H9 (cell line): ENCODE results near the gene ALDH3A2. TPM values are rescaled to one million over a fixed set of nuclear protein-coding genes. Genes with fewer than 3 reads are reported as not detected.

Source experiments
- DNase-seq: peaks from one replicate; pipeline ENCODE4 v3.0.0-alpha.2; 2017
- H2AFZ ChIP-seq: one replicate; pipeline ENCODE4 v1.6.1; 2013; ENCODE audit warnings: mild to moderate bottlenecking, low read length, control low read depth, moderate library complexity
- H2AK5ac ChIP-seq: 2 replicates; pipeline ENCODE4 v1.6.1; 2013; ENCODE audit warnings: low read length, control low read depth, mixed read lengths; ENCODE audit not compliant: insufficient read length
- H2BK120ac ChIP-seq: one replicate; pipeline ENCODE4 v1.6.1; 2013; ENCODE audit warnings: low read depth, mild to moderate bottlenecking, low read length, control low read depth, inconsistent platforms; ENCODE audit not compliant: poor library complexity, severe bottlenecking
- H2BK12ac ChIP-seq: 2 replicates; pipeline ENCODE4 v1.6.1; 2013; ENCODE audit warnings: low read length, control low read depth, mixed read lengths, low read depth; ENCODE audit not compliant: insufficient read length
- H2BK15ac ChIP-seq: 2 replicates; pipeline ENCODE4 v1.6.1; 2013; ENCODE audit warnings: low read depth, low read length, control low read depth
- H2BK20ac ChIP-seq: one replicate; pipeline ENCODE4 v1.6.1; 2013; ENCODE audit warnings: low read depth, mild to moderate bottlenecking, low read length, control low read depth, inconsistent platforms; ENCODE audit not compliant: poor library complexity, severe bottlenecking
- H2BK5ac ChIP-seq: 2 replicates; pipeline ENCODE4 v1.6.1; 2013; ENCODE audit warnings: low read length, control low read depth, mixed read lengths; ENCODE audit not compliant: insufficient read length
- H3K14ac ChIP-seq: 2 replicates; pipeline ENCODE4 v1.6.1; 2013; ENCODE audit warnings: low read length, control low read depth; ENCODE audit not compliant: insufficient read depth
- H3K18ac ChIP-seq: 2 replicates; pipeline ENCODE4 v1.6.1; 2013; ENCODE audit warnings: low read depth, mild to moderate bottlenecking, mixed read lengths, low read length, control low read depth; ENCODE audit not compliant: insufficient read length
- H3K23ac ChIP-seq: 2 replicates; pipeline ENCODE4 v1.6.1; 2013; ENCODE audit warnings: low read length, control low read depth, mixed read lengths, low read depth; ENCODE audit not compliant: insufficient read length
- H3K23me2 ChIP-seq: 2 replicates; pipeline ENCODE4 v1.6.1; 2013; ENCODE audit warnings: low read depth, mild to moderate bottlenecking, mixed read lengths, low read length, control low read depth; ENCODE audit not compliant: insufficient read length, poor library complexity, severe bottlenecking
- H3K27ac ChIP-seq: 2 replicates; pipeline ENCODE4 v1.5.1; 2013; ENCODE audit warnings: low read length, control low read depth, mixed read lengths, low read depth; ENCODE audit not compliant: insufficient read length
- H3K27me3 ChIP-seq: 2 replicates; pipeline ENCODE4 v1.6.1; 2013; ENCODE audit warnings: low read length, control low read depth, inconsistent platforms; ENCODE audit not compliant: insufficient read depth
- H3K4ac ChIP-seq: 2 replicates; pipeline ENCODE4 v1.6.1; 2013; ENCODE audit warnings: low read depth, mild to moderate bottlenecking, control low read depth, inconsistent platforms, low read length, moderate library complexity
- H3K4me1 ChIP-seq: 2 replicates; pipeline ENCODE4 v1.6.1; 2013; ENCODE audit warnings: low read length, control low read depth, inconsistent platforms; ENCODE audit not compliant: insufficient read depth
- H3K4me2 ChIP-seq: 2 replicates; pipeline ENCODE4 v1.6.1; 2013; ENCODE audit warnings: low read length, control low read depth, mixed read lengths; ENCODE audit not compliant: insufficient read length, insufficient read depth
- H3K56ac ChIP-seq: 2 replicates; pipeline ENCODE4 v1.6.1; 2013; ENCODE audit warnings: low read depth, mild to moderate bottlenecking, mixed read lengths, low read length, control low read depth; ENCODE audit not compliant: insufficient read length
- H3K79me1 ChIP-seq: 2 replicates; pipeline ENCODE4 v1.6.1; 2013; ENCODE audit warnings: low read depth, mild to moderate bottlenecking, moderate library complexity, low read length, control low read depth, inconsistent platforms; ENCODE audit not compliant: insufficient read depth, poor library complexity, severe bottlenecking
- H3K79me2 ChIP-seq: 2 replicates; pipeline ENCODE4 v1.6.1; 2013; ENCODE audit warnings: low read length, control low read depth, inconsistent platforms; ENCODE audit not compliant: insufficient read depth
- H3K9ac ChIP-seq: 2 replicates; pipeline ENCODE4 v1.6.1; 2013; ENCODE audit warnings: low read length, control low read depth, mixed read lengths; ENCODE audit not compliant: insufficient read length; ENCODE audit errors: extremely low read depth
- H3K9me3 ChIP-seq: one replicate; pipeline ENCODE4 v1.6.1; 2013; ENCODE audit warnings: low read depth, low read length, inconsistent platforms; ENCODE audit not compliant: control insufficient read depth
- H3T11ph ChIP-seq: one replicate; pipeline ENCODE4 v1.6.1; 2013; ENCODE audit warnings: mild to moderate bottlenecking, low read length, control low read depth, inconsistent platforms
- H4K20me1 ChIP-seq: one replicate; pipeline ENCODE4 v1.6.1; 2013; ENCODE audit not compliant: control insufficient read depth, insufficient read length, insufficient read depth
- H4K5ac ChIP-seq: 2 replicates; pipeline ENCODE4 v1.6.1; 2013; ENCODE audit warnings: low read depth, mild to moderate bottlenecking, mixed read lengths, low read length, control low read depth; ENCODE audit not compliant: insufficient read length
- H4K8ac ChIP-seq: replicated peaks from 2 replicates; pipeline ENCODE4 v1.6.1; 2013; ENCODE audit warnings: low read length, control low read depth, mixed read lengths, low read depth; ENCODE audit not compliant: insufficient read length
- H4K91ac ChIP-seq: 2 replicates; pipeline ENCODE4 v1.6.1; 2013; ENCODE audit warnings: low read depth, mild to moderate bottlenecking, moderate library complexity, mixed read lengths, low read length, control low read depth; ENCODE audit not compliant: insufficient read length
- H3K27ac Mint-ChIP-seq, 3 experiments: 2 replicates in 2 of 3; 3 replicates in 1 of 3; pipeline ENCODE4 v1.8.0; 2020 to 2021; ENCODE audit warnings: mixed read lengths in 3 of 3, mild to moderate bottlenecking in 1 of 3, moderate library complexity in 1 of 3
- H3K27me3 Mint-ChIP-seq: 2 replicates; pipeline ENCODE4 v1.8.0; 2021; ENCODE audit warnings: low read depth, mild to moderate bottlenecking, moderate library complexity, mixed read lengths
- H3K36me3 Mint-ChIP-seq, 3 experiments: 2 replicates in 2 of 3; 3 replicates in 1 of 3; pipeline ENCODE4 v1.8.0; 2020 to 2021; ENCODE audit warnings: low read depth in 3 of 3, mixed read lengths in 3 of 3; ENCODE audit not compliant: insufficient read depth in 1 of 3
- H3K4me1 Mint-ChIP-seq, 2 experiments: 2 replicates each; pipeline ENCODE4 v1.8.0; 2020; ENCODE audit warnings: mixed read lengths in 2 of 2
- H3K4me3 Mint-ChIP-seq, 2 experiments: 2 replicates in 1 of 2; 3 replicates in 1 of 2; pipeline ENCODE4 v1.8.0; 2020 to 2021; ENCODE audit warnings: mild to moderate bottlenecking in 2 of 2, mixed read lengths in 2 of 2, moderate library complexity in 1 of 2
- H3K9me3 Mint-ChIP-seq, 2 experiments: 2 replicates in 1 of 2; 3 replicates in 1 of 2; pipeline ENCODE4 v1.8.0; 2020; ENCODE audit warnings: mild to moderate bottlenecking in 2 of 2, mixed read lengths in 2 of 2, moderate library complexity in 1 of 2
- CTCF ChIP-seq: fragments of 200-600 bp; sonication (generic); conservative IDR thresholded peaks from 3 replicates; pipeline ENCODE4 v1.8.0; 2021; ENCODE audit warnings: antibody characterized with exemption, mild to moderate bottlenecking
- WGBS: extraction: QIAGEN DNeasy Blood & Tissue Kit; methylation state at CpG from one replicate; pipeline ENCODE4 v1.1.7; 2013; ENCODE audit warnings: missing lambda C conversion rate, low lambda C conversion rate, mixed read lengths; ENCODE audit not compliant: insufficient read length; ENCODE audit errors: extremely low coverage; 5-methylcytosine and 5-hydroxymethylcytosine counted together
- total RNA-seq: library from RNA; stranded (reverse); gene quantifications from 2 replicates; pipeline ENCODE4 v1.2.1, GENCODE V29; 2021

Gene ALDH3A2
- total RNA-seq, 1 experiment from 2014 or later = 100 TPM

- peaks cover 49 to 86% (median 65%) of the 10 kb centered on the region in 3 experiments for H3K36me3 Mint-ChIP-seq
- Histone ChIP-seq H4K91ac (no peak overlapping the region), H2AK5ac (no peak overlapping the region), H3K9ac (no peak overlapping the region), H4K20me1 (no peaks in the 10 kb centered on the region), H2BK20ac (no peak overlapping the region), H2BK5ac (no peak overlapping the region), H3K23me2 (no peaks in the 10 kb centered on the region), H3K27ac (no peak overlapping the region), H3K4me1 (no peaks in the 10 kb centered on the region), H3K4ac (no peak overlapping the region), H3K18ac (no peak overlapping the region), H3K79me1 (peaks cover 4% of the 10 kb centered on the region), H4K8ac (no peak overlapping the region), H4K5ac (no peak overlapping the region), H3K14ac (no peak overlapping the region), H2BK15ac (no peak overlapping the region), H3K27me3 (no peaks in the 10 kb centered on the region), H2AFZ (no peak overlapping the region), H2BK12ac (no peak overlapping the region), H3K4me2 (no peak overlapping the region), H3K79me2 (peaks cover 6% of the 10 kb centered on the region; the same call in 1 of the 2 replicates), H2BK120ac (no peak overlapping the region), H3K9me3 (peaks cover 11% of the 10 kb centered on the region), H3K23ac (no peak overlapping the region), H3K56ac (no peak overlapping the region), H3T11ph (no peak overlapping the region)
- H3K9me3 Mint-ChIP-seq = peaks cover 19 to 22% of the 10 kb centered on the region in 2 experiments
- no peak for TF ChIP-seq CTCF
- no peak overlapping the region; a peak in 1 of 7 replicates for H3K27ac Mint-ChIP-seq
- no peak overlapping the region for H3K4me3 Mint-ChIP-seq
- WGBS = no CpG with 5 or more reads among the region's 4 CpGs
- H3K27me3 Mint-ChIP-seq = no peaks in the 10 kb centered on the region
- no peak for DNase-seq
- H3K4me1 Mint-ChIP-seq = 0 out of 4 replicates have a peak, but pooled peaks cover 0 to under 1% of the 10 kb centered on the region in 2 experiments
Measured at GRCh38 chr17:19656851-19657581, 8.5 kb downstream of the ALDH3A2 start.
